GM13977 (cell line): Measurements from ENCODE around the gene C1orf167.

ENCODE experiments used
- DNase-seq: peaks from one replicate; pipeline ENCODE4 v3.0.0; 2012; ENCODE audit warnings: low spot score
- CTCF ChIP-seq: IDR thresholded peaks from 2 replicates; pipeline ENCODE4 v1.5.1; 2012; ENCODE audit warnings: mild to moderate bottlenecking, control low read depth; ENCODE audit not compliant: insufficient read depth; ENCODE audit errors: extremely low read depth, missing control alignments
- in situ Hi-C: fragments of 300-500 bp; cut with MboI; formaldehyde crosslinking; loops from one replicate; pipeline ENCODE4 v1.12.0; 2022; ENCODE audit warnings: low sequenced_read_pairs, low pct_unique_long_range_greater_than_20kb, mixed read lengths, inconsistent platforms; ENCODE audit not compliant: unreplicated experiment

The C1orf167 gene

GRCh38 chr1:11823366-11824137, 61.6 kb downstream of the C1orf167 start:
- no peak for TF ChIP-seq CTCF
- in situ Hi-C loops, result no loop called here
- no peak for DNase-seq

- no peak for DNase-seq
- in situ Hi-C loops, result no loop called here
- no peak for TF ChIP-seq CTCF
Observed at GRCh38 chr1:11825131-11825530, 63.1 kb downstream of the C1orf167 start.

GRCh38 chr1:11826946-11827345, 65.0 kb downstream of the C1orf167 start:
- TF ChIP-seq CTCF, result no peak
- DNase-seq, result no peak
- in situ Hi-C loops, result no loop called here

- no peak for DNase-seq
- TF ChIP-seq CTCF, result no peak
- in situ Hi-C loops, result no loop called here
Observed at GRCh38 chr1:11828511-11828910, 66.5 kb downstream of the C1orf167 start.

GRCh38 chr1:11831945-11832725, 70.1 kb downstream of the C1orf167 start:
- in situ Hi-C loops, result no loop called here
- no peak for DNase-seq

GRCh38 chr1:11833497-11833896, 71.5 kb downstream of the C1orf167 start:
- in situ Hi-C loops, result no loop called here
- no peak for DNase-seq
- no peak for TF ChIP-seq CTCF

More at GRCh38 chr1:11831945-11832725, 70.1 kb downstream of the C1orf167 start:
- TF ChIP-seq CTCF, result no peak
